ENCODE data around the gene RSPH6A.

The RSPH6A gene

DNA sequence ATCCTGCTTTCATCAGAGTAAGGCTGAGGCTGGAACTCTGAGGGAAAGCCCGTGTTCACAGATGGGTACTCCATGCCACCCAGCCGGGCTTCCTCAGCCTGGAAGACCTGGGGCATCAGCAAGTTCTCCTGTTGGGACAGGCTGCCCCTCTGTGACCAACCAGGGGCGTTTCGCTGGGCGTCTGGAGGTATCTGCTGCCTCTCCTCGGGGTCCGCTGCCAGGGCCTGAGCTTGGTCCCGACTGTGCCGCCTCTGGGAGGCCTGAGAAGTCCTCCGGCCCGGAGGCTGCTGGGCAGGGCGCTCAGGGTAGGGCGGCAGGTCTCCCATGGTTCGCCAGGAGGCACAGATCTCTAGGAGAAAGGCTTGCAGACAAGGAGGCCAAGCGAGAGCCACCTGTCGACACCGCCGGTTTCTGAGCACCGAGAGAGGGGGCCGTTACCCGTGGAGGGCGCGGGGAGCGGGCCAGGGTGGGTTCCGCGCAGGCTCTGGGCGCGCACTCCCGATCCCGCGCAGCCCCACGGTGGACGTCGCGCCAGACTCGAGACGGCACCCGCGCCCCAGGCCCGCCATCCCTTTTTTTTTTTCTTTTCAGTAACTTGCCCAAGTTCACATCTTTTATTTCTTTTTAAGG, at the start of gene RSPH6A:
RSPH6A (minus strand) TSS at position 458 of the 630 bp plus-strand sequence; CDS start at position 326, 132 bp downstream.
- DNase-seq (ENCODE audit: low spot score), result no peak

- DNase-seq (ENCODE audit: low spot score), result no peak
Measured at GRCh38 chr19:45864629-45865082, 49.5 kb upstream of the RSPH6A start.

- no peak for DNase-seq (ENCODE audit: low spot score)
Measured at GRCh38 chr19:45863840-45864628, 48.9 kb upstream of the RSPH6A start, which contains the start of gene FOXA3. FOXA3 (plus strand) TSS chr19:45864326; CDS start chr19:45864457, 131 bp downstream.

GRCh38 chr19:45863335-45863839, 48.3 kb upstream of the RSPH6A start:
- DNase-seq (ENCODE audit: low spot score), result no peak

DNA sequence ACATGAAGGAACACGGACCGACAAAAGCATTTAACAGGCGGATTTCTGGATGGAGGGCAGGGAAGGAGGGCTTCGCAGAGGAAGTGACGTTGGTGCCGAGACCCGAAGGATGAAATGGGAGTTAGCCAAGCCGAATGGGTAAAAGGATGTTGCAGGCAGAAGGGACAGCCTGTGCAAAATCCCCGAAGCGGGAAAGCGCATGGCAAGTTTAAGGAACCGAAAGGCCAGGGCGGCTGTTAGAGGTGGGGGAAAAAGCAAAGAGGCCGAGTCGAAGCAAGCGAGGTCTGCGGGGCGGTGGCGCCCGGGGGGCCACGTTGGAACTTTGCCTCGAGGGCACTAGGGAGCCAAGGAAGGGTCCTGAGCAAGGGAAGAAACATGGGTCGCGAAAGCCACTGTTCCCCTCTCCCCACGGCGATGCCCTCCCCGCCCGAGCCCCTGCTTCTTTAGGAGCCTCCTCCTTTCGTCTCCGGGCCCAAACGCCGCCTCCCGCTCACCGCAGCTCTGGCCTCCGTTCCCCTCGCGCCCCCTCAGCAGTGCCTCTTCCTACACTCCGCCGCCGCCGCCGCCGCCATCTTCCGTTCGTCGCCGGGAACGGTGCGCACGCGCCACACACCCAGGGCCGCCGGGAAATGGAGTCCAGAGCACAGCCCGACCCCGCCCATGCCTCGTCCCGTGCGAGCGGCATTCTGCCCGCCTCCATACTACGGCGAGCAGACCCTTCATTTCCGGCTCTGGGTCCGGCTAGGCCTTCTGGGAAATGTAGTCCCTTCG, 47.6 kb upstream of the RSPH6A start, which contains the start of gene SYMPK:
SYMPK (minus strand) TSS at position 584 of the 771 bp plus-strand sequence. CDS start 8,652 bp downstream, outside the sequence.
- DNase-seq (ENCODE audit: low spot score), result peak; percentile 99

DNA sequence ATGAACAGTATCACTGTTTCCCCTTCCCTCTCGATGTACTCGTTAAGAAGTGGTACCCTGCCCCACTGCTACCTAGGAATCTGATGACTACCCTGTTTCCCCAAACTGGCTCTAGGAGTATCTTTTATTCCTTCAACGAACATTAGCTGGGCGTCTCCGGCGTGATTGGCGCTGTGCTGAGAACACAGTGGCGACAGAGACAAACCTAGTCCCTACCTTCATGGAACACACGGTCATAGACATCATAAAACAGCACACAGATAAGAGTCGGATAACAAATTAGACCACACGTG, 47.1 kb upstream of the RSPH6A start:
- no peak for DNase-seq (ENCODE audit: low spot score)

- no peak for DNase-seq (ENCODE audit: low spot score)
Measured at GRCh38 chr19:45860359-45861259, 45.5 kb upstream of the RSPH6A start.

GRCh38 chr19:45854167-45854778, 39.2 kb upstream of the RSPH6A start:
- no peak for DNase-seq (ENCODE audit: low spot score)

DNA sequence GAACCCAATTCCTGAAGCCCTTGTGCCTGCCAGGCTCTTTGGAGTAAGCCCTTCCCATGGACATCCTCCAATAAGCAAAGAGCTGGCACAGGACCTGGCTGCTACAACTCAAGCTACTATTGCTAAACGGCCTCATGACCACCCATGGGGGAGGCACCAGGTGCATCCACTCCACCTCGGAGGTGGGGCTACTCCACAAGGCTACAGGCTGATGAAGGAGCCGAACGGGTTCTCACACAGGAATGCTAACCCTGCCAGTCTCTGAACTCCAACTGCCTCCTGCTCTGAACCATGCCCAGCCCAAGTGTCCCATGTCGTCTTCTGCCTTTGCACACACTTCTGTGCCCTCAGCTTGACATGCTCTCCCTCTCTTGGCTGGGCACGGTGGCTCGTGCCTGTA, 37.9 kb upstream of the RSPH6A start:
- DNase-seq (ENCODE audit: low spot score), result no peak

- no peak for DNase-seq (ENCODE audit: low spot score)
Measured at GRCh38 chr19:45852145-45852750, 37.1 kb upstream of the RSPH6A start.

DNA sequence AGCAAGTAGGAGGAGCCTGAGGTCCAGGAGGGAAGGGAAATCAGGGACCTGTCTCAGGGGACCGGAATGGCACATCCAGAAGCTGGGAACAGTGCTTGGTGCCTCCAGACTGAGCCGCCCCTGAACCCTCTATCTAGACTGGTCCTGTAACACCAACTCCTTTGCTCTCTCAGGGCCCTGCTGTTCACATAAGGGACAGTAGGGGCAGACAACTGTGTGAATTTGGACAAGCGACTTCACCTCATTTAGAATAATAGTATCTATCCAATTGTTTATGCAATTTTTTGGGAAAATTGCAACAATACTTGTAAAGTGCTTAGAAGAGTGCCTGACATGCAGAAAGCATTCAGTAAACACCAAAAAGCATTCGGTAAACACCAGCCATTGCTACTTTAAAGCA, 33.8 kb upstream of the RSPH6A start:
- peak; percentile 51 for DNase-seq (ENCODE audit: low spot score)

- DNase-seq (ENCODE audit: low spot score), result no peak
Measured at GRCh38 chr19:45847663-45848062, 32.6 kb upstream of the RSPH6A start.

- no peak for DNase-seq (ENCODE audit: low spot score)
Measured at GRCh38 chr19:45842198-45842597, 27.1 kb upstream of the RSPH6A start.

DNA sequence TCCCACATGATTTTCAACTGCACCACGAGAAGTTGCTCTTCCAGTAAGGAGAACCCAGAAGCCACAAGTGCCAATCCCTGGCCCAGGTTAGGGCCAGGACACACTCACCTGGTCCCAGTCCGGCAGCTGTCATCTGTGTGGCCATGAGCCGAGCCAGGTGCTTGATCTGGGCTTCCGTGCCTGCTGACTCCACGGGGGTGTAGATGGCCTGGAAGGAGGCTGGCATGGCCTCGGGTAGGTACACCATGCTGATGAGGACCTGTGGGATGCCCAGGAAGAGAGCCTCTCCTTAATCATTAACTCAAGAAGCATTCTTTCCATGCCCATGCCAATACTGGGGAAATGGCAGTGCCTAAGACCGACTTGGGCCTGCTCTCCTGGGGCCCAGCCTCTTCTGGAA, 19.9 kb upstream of the RSPH6A start:
- DNase-seq (ENCODE audit: low spot score), result no peak

- no peak for DNase-seq (ENCODE audit: low spot score)
Measured at GRCh38 chr19:45828945-45829344, 13.8 kb upstream of the RSPH6A start.

DNA sequence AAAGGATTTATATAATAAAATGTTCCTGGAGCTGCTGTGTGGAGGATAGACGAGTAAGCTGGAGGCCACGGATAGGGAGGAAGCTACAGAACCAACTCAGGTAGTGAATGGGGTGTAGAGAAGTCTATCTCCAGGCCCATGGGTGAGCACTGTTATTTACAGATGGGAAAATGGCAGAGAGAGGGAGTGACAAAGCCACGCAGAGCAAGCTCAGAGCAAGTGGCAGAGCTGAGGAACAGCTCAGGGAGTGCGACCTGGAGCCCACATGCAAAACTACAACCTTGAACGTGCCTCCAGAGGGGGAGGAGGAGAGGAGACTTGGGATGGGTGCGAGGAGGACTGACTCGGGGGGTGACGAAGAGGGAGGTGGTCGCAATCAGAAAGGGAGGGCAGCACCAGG, 13.4 kb upstream of the RSPH6A start:
- no peak for DNase-seq (ENCODE audit: low spot score)

DNA sequence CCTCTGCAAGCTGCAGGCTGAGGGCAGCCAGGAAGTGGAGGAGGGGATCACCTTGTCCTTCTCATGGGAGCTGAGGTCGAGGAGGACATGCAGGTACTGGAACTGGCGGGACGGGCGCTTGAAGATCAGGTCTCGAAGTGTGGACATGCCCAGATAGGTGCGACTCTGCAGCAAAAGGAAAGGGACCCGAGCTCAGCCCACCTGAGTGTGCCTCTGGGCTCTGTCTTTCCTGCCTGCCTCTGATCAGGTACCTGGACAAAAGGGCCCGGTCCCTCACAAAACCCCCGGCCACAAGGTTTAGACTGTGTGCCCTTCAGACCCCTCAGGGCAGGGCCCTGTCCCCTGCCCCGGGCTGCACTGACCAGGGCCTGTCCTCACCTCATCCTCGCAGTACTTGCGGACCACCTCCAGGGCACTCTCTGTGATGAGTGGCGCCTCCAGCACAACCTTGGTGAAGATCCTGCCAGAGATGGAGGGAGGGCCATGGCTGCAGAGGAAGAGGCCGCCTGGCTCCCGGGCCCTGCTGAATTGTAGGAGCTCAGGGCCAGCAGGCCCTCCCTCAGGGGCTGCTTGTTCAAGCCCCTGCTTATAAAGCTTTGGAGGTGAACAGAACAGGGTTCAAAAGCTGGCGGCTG, 12.5 kb upstream of the RSPH6A start:
- no peak for DNase-seq (ENCODE audit: low spot score)

DNA sequence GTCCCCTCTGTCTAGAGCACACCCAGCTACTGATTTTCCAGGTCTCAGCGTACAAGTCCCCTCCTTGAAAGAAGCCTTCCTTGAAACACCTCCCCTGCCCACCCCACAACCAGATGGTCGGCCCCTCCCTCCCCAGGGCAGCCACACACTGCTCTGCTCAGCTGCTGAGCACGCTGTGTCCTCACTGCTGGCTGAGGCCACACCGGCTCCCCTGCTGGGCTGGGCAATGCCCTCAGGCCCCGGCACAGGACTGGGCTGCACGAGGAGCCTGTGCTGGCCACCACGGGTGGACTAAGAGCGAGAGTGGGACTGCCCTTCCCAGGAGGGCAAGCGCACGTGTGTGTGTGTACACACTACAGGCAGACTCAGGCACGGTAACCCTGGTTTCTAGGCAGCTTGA, 11.8 kb upstream of the RSPH6A start:
- no peak for DNase-seq (ENCODE audit: low spot score)

DNA sequence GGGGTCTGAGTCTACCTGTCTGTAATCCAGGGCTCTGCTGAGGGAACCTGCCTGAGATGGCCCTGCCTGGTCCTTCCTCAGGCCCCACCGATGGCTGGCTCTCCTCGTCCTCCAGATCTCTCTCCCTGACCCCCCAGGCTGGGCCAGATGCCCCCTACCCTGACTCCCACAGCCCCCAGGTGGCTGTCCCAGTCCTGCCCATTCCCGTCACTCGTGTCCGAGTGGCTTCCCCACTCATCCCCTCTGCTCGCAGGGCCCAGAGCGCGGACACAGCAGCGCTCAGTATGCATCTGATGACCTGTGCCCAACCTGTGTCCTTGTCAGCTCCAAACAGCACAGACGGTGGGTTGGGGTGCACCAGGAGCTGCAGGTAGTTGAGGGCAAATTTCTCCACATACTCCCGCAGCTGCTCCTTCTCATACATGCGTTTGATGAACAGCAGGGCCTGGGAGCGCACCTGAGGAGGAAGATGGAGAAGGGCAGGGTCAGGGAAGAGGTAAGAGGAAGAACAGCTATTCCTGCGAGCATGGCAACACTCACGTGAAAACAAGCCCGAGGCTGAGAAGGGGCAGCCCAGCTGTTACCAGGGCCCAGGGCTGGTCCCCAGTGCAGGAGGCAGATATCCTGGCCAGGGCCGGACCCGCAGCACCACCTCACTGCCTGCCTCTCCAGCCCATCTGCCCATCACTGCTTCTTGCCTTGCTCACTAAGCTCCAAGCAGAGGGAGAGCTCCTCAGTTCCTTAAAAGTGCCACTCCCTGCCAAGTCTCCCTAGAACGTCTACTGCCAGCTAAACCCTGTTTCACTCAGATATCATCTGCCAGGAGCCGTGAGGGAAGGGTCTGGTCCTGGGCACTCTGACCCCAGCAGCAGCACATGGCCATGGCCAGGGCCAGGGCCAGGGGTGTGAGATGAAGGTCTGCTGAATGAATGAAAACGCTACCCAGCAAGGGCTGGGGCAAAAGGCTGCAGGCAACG, 11.1 kb upstream of the RSPH6A start:
- no peak for DNase-seq (ENCODE audit: low spot score)
